Ramos (cell line): Measurements from ENCODE around the gene ELAPOR2.
"Not testable (repeated sequence)": the region's sequence is repeated elsewhere in the genome, so short reads cannot be mapped to it uniquely, and the experiment has no call there.

Source experiments
- in situ Hi-C: fragments of 300-500 bp; cut with MboI; formaldehyde crosslinking; loops from one replicate; pipeline ENCODE4 v1.14.3; 2022; ENCODE audit warnings: low sequenced_read_pairs; ENCODE audit not compliant: unreplicated experiment

ELAPOR2 gene, protein sequence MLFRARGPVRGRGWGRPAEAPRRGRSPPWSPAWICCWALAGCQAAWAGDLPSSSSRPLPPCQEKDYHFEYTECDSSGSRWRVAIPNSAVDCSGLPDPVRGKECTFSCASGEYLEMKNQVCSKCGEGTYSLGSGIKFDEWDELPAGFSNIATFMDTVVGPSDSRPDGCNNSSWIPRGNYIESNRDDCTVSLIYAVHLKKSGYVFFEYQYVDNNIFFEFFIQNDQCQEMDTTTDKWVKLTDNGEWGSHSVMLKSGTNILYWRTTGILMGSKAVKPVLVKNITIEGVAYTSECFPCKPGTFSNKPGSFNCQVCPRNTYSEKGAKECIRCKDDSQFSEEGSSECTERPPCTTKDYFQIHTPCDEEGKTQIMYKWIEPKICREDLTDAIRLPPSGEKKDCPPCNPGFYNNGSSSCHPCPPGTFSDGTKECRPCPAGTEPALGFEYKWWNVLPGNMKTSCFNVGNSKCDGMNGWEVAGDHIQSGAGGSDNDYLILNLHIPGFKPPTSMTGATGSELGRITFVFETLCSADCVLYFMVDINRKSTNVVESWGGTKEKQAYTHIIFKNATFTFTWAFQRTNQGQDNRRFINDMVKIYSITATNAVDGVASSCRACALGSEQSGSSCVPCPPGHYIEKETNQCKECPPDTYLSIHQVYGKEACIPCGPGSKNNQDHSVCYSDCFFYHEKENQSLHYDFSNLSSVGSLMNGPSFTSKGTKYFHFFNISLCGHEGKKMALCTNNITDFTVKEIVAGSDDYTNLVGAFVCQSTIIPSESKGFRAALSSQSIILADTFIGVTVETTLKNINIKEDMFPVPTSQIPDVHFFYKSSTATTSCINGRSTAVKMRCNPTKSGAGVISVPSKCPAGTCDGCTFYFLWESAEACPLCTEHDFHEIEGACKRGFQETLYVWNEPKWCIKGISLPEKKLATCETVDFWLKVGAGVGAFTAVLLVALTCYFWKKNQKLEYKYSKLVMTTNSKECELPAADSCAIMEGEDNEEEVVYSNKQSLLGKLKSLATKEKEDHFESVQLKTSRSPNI

DNA sequence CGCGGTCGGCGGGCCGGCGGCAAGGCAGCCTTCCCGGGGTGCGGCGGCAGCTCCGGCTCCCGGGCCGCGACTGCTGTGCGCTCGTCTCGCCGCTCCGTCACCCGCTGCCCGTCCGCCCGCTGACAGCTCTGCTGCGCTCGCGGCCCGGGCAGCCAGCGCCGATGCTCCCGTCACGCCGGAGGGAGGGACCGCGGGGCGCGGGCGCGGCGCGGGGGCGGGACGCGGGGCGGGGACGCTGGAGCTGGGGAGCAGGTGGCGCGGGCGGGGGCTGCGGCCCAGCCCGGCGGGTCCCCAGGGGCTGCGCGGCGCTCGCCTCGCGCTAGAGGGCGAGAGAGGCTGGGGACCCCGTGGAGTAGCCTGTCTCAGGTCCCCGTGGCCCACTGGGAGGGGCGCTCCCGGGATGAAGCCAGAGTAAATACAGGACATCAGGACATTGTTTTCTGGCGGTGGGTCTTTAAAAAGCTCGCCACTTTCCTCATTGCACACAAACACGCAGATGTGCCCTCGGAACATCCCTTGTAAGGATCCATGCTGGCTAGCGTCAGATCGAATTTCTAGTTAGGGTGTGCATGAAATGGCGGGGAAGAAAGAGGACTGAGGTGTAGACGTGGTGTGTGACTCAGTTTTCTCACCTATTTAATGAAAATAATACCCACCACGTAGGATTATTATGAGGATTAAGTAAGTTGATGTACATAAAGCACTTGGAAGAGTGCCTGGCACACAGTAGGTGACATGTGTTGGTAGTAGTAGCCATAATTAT is at the start of gene ELAPOR2:
ELAPOR2 (minus strand) TSS at position 130 of the 763 bp plus-strand sequence. CDS start 141 bp downstream, outside the sequence.
- in situ Hi-C loops: loop anchor here (25.0 kb wide), 1 partner anchor 178 kb away; no protein-coding TSS in a partner anchor

DNA sequence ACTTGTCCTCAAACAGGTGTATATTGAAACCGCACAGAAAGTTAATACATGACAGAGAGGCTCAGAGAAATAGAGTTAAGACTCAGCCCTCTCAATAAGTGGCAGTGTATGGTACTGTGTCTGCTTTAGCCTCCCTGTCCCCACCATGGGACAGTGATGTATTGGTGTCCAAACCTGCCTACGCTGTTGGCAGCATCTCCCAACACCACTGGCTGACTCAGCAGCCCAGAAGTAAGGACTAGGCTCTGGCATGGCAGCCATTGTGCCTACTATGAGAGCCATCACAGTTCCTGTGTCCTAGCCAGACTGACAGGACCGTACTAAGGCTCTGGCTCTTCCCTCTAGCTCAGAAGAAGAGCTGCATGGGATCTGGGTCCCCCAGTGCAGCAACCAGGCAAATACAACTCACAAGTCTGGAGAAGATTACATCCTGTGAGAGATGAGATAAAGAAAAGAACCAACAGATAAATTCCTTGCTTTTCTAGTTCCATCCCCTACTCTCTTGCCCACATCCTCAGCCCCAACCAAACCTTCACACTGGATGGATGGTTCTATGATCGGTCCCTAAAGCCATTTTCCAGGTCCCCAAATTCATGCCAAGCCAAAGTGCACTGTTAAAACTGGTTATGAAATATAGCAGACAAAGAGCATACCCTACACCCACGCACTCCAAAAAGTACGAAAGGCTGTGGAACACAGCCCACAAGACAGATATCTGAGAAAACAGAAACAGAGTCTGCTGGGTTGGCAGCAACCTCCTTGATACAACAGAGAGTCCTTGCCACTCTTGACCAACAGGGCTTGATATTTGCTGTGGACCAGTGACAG is 48.7 kb upstream of the ELAPOR2 start:
- in situ Hi-C loops: no loop called here

GRCh38 chr7:87106974-87107612 is 47.6 kb upstream of the ELAPOR2 start:
- in situ Hi-C loops: no loop called here

GRCh38 chr7:87105401-87105800 is 45.9 kb upstream of the ELAPOR2 start:
- in situ Hi-C loops: no loop called here

- in situ Hi-C loops: no loop called here
Measured at GRCh38 chr7:87100326-87100725, 40.9 kb upstream of the ELAPOR2 start.

DNA sequence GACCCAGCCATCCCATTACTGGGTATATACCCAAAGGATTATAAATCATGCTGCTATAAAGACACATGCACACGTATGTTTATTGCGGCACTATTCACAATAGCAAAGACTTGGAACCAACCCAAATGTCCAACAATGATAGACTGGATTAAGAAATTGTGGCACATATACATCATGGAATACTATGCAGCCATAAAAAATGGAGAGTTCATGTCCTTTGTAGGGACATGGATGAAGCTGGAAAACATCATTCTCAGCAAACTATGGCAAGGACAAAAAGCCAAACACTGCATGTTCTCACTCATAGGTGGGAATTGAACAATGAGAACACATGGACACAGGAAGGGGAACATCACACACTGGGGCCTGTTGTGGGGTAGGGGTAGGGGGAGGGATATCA is 37.9 kb upstream of the ELAPOR2 start:
- in situ Hi-C loops: not testable (repeated sequence)

- in situ Hi-C loops: no loop called here
Measured at GRCh38 chr7:87094322-87094721, 34.9 kb upstream of the ELAPOR2 start.

DNA sequence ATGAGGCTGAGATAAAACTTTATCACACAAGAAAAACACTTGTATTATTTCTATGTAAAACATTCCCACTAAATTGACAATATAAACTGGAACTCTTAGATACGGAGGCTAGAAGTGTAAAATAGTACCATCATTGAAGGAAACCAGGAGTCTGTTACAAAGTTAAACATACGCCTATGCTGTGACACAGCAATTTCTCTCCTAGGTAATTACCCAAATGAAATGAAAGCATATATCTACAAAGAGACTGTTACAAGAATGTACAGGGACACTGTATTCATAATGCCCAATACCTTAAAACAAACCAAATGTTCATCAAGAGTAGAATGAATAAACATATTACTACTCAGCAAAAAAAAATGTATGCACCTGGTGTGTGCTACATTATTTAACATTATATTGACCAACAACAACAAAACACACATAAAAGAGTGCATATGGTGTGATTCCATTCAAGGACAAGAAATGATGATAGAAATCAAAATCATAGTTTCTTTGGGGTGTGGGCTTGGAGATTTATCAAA is 33.2 kb upstream of the ELAPOR2 start:
- in situ Hi-C loops: no loop called here

DNA sequence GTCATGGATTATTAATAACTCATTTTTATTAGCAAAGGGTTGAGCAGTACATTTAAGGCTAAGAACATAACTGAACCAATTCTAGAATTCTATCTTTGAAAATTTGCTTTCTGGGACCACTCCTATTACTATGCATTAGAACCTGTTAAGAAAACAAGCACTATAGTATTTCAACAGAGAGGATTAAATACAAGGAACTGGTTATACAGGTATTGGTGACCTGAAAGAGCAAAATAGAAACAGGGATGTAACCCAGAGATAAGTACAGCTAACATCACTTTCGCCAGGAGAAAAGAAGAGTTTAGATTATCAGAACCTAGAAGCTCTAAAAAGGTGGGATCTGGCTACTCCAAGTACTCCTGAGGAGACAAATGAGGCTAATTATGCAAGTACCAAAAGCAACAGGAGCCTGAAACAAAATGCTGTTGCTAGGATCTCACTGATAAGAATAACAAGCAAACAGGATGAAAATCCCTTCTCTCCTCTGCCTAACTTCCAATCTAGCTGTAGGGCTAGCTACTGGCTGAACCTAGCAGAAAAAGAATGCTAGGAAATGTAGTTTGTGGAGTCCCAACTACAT is 32.1 kb upstream of the ELAPOR2 start:
- in situ Hi-C loops: no loop called here

DNA sequence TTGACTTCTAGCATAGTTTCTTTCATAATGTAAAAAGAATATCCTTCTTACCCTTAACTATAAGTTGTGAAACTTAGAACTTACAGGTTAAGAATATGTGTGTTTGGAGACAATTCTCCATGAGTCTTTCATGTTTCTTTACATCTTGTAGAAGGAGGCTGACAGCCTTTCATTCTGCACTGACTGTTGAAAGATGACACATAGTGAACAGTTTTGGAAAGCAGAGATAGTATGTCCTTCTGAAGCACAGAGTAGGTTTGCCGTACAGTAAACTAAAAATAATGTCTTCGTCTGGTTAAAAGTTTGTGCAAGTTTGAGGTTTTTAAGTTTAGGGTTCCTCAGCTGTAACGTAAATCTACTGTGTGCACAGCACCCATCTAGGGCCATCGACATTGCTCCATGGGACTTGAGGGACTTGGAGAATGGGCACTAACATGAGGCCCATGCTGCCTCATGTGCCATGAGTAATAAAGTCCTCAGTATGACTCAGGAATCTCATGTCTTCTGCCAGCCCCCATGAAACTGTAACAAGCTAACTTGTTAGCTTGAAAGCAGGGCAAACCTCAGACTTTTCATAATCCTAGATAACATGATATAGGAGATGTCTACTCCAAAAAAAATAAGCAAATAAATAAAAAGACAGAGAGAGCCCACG is 24.5 kb upstream of the ELAPOR2 start:
- in situ Hi-C loops: no loop called here

DNA sequence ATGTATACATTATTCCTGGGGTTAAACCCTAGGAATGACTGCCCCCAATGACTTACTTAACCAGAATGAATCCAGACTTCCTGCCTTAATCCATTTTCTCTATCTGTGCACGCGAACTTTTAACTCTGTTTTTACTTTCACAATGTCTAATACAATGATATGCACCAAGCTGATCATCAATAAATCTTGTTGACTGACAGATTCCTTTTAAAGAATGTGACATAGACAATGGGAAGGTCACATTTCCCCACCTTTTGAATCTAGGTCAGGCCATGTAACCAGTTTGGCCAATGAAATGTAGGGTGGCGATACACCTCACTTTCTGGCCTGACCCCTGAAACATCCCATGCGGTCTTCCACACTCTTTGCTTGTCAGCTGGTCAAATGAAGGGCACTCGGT is 23.2 kb upstream of the ELAPOR2 start:
- in situ Hi-C loops: no loop called here

DNA sequence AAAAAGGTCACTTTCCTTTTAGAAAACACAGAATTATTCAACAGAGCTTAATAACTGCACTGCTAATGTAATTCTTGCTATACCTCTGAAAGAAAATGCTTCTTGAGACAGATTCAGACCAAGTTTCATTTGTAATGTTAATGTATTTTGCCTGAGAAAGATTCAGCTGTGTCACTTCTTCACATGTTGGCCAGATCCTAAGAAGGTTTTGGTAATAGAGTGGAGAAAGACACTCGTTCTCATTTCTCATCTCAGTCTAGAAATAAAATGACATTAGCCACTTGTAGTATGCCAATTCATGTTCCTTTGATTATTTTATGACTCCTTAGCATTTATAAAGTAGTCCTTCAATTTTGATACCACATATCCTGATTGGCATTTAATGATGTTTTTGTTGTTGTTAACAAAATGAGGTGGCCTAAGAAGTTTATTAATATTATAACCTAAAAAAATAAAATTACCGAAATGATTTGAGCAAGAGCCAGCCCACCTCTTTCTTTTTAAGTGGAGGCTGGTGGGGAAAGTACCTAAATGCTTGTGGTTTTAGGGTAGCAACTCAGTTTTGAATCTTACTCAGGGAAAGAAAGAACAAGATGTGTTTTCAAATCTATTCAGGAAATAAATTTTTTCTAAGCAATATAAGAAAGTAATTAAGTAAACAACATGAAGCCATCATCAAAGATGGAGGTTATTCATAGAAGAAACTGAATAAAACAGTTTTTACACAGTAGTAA is 16.4 kb upstream of the ELAPOR2 start:
- in situ Hi-C loops: no loop called here

- in situ Hi-C loops: loop anchor here (25.0 kb wide), 1 partner anchor 170 kb away; no protein-coding TSS in a partner anchor
Measured at GRCh38 chr7:87067788-87068187, 8.3 kb upstream of the ELAPOR2 start.

DNA sequence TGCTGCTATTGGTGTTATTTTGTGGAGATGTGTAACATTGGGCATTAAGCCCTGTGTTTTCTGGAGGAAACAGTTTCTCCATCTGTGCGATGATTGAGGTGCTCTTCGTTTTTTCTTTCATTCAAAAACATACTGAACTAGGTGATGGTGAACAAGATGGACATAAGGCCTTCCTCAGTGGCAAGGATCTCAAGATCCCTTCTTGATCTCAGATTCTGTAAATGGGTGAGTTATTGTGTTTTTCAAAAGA is 759 bp upstream of the ELAPOR2 start:
- in situ Hi-C loops: loop anchor here (25.0 kb wide), 1 partner anchor 177 kb away; no protein-coding TSS in a partner anchor

DNA sequence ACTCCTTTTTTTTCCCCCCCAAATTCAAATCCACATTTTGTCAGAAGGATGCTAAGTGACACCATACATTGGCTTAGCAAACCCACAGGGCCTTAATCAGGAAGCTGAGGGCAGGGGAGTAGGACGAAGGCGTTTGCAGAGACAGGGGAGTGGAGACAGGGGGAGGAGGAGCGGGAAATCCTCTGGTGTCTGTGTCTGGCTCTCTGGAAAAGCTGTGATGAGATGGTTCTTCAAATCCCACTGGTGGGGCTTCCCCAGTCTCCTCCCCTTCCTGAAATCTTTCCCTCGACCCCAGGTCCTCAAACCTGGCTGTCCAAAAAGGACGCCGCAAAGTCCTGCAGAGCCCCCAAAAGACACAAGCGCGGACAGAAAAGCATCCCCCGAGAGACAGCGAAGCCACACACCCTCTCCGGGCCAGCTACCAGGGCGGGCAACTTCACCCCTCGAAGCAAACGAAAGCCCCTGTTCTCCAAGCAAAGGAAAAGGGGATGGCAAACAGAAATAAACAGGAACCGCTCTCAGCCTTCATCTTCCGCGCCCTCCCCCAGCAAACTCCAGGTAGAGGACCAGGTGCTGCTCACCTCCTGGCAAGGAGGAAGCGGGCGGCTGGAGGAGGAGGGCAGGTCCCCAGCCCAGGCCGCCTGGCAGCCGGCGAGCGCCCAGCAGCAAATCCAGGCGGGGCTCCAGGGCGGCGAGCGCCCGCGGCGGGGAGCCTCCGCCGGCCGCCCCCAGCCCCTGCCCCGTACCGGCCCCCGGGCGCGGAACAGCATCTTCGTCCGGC is 520 bp downstream of the ELAPOR2 start:
- in situ Hi-C loops: loop anchor here (25.0 kb wide), 1 partner anchor 178 kb away; no protein-coding TSS in a partner anchor

DNA sequence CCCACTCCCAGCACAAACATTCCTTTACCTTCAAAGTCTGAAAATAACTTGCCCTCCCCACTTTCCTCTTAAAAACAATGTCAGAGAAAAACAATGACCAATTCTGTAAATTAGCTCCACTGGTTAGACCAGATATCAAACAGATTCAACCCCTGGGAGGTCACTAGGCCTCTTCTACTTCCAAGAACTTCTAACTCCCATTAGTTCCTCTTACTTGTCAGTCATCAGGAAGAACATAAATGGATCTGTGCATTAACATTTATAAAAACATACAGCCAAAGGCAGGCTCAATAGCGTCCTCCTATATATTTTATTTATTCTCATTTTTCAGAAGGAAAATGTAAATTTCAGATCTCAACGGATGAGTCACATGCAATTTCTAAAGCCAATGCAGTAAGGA is 2.2 kb downstream of the ELAPOR2 start:
- in situ Hi-C loops: loop anchor here (25.0 kb wide), 1 partner anchor 180 kb away; no protein-coding TSS in a partner anchor
